Hematopoietic multipotent progenitor cell treated with erythropoietin and hydrocortisone succinate and interleukin-3 and kit ligand, for 15 days (in vitro differentiated cells): ENCODE results near the gene OGFRL1.

Experiments
- DNase-seq: peaks from one replicate; pipeline ENCODE4 v3.0.0-alpha.2; 2015; ENCODE audit warnings: low spot score

The OGFRL1 gene

DNA sequence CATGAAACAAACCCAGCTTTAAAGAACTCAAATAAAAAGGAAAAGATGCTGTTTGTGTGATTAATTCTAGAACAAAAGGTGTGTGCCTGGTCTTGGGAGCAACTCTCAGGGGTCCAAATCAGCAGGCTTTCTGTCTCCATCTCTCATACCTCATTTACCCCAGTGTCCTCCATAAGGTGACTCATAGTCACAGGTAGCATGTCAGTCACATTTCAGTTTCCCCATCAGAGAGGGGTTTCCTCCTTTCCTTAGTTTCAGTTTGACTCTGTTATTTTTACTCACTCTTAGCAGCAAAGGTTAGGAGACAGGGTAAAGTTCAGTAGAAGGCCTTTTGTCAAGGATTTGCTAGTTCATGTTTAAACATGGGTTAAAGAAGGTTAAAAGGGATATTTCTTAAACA is 46.2 kb downstream of the OGFRL1 start:
- DNase-seq: no peak

DNA sequence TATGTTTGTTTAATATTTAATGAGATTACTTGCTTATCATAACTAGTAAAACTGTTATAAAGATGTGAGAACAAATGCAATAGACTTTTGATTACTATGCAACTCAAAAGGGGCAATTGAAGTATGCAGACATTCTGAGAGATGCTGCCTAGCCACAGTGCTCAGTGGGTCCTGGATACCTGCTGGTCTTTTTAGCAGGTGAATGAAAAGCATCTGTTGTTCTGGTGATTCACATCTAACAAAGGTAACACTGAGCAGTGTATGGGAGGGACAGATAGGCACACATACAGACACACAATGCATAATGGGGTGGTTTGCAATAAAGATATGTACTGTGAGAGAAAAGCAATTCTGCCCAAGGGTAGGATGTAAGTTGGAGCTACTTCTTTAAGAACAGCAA is 46.9 kb downstream of the OGFRL1 start:
- DNase-seq: no peak

DNA sequence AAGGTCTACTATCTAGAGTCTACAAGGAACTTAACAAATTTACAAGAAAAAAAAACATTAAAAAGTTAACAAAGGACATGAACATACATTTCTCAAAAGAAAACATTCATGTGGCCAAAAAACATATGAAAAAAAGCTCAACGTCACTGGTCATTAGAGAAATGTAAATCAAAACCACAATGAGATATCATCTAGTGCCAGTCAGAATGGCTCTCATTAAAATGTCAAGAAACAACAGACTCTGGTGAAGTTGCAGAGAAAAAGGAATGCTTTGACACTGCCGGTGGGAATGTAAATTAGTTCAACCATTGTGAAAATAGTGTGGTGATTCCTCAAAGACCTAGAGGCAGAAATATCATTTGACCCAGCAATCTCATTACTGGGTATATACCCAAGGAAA is 48.3 kb downstream of the OGFRL1 start:
- DNase-seq: no peak

DNA sequence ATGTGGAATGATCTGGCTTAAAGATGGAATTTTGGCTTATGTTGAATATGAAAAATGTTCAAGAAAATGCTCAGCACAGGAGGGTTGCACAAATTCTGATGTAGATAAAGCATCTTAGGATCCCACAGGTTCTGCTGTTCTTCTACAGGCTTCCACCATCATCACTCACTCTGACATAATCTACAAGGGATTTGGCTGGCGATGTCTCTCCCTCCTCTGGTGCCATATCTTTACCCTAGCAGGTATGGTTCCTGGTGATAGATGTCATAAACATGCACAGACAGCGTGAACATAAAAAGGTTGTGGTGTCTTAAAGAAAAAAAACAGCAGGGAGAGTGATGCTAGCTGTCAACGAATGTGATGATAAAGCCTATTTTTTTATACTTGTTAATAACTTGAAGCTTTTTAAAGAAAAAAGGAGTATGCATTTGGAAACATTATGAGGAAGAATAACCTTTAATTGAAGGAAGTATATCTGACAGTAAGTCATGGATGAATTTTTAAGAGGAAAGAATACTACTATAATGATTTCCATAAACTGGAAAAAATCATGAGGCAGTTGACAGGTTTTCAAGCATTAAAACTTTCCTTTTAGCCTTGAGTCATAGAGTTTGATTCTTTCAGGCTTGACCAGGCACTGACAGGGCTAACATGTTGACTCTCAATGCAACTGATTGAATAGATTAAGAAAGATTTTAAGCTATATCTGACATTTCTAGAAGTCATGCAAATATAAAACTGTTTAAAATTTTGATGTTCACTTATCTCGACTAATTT is 50.1 kb downstream of the OGFRL1 start:
- DNase-seq: no peak

DNA sequence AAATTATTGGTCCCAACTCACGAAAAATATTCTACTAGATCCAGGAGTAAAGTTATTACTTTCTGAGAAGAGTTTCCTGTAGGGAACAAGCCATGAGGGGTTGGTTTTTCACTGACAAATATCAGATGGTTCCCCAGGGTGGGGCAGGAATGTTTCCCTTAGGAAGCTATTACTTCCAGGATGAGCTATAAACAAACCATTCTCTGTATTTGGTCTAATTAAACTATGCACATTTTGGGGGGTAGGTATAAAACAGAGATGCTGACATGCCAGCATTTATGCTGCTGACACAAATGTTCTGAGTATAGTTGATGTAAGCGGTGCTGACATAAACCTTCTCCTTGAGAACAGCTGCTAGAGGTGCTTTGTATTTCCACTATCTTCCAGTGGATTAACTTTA is 54.2 kb downstream of the OGFRL1 start:
- no peak for DNase-seq

DNA sequence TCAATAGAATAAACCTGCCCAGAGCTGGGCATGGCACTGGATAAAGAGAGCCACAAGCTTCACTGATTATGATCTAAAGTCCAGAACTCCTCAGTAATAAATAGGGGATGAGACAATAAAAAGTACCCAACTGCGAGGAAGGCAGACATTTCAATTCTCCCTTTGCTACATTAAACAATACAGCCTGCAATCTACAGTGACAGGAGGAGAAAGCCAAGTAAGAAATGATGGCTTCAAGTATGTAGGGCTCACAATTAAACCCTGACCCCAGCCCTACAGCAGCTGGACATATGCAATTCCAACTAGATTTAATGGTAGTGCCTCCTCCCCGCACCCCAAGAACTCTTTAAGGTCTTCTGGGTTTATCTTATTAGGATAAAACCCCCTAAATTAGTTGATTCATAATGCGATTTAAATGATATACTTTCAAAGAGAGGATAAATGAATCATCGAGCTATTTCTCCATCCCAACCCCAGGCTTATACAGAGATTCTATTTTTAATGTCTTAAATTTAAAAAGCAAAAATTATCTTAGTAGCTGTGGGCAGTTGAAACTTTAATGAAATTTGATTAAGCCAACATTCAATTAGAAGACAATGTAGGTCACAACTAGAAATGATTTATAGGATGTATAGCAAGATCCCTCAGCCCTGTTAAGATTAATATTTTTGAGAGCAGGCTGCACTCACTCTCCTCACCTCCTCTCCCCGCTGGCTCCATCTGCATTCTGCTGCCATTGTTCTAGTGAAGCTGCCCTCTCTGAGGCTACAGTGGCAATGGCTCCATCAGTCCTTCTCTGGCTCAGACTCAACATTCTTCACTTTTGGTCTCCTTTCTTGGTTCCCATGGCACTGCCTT is 57.1 kb downstream of the OGFRL1 start:
- DNase-seq: no peak

DNA sequence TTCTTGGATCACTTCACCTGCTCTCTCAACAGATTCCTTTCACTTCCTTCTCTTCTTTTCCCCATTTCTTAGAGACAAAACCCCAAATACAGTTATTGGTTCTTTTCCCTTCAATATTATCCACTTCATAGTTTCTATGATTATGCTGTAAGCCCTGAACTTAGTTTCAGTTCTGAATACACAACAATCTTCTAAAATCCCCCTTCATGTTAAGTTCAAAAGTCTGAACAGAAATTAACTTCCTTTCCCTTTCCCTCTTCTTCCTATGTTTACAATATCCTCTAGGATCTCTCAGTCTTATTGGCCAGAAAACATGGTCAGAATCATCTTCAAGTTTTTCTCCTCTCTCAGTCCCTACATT is 57.7 kb downstream of the OGFRL1 start:
- DNase-seq: no peak

DNA sequence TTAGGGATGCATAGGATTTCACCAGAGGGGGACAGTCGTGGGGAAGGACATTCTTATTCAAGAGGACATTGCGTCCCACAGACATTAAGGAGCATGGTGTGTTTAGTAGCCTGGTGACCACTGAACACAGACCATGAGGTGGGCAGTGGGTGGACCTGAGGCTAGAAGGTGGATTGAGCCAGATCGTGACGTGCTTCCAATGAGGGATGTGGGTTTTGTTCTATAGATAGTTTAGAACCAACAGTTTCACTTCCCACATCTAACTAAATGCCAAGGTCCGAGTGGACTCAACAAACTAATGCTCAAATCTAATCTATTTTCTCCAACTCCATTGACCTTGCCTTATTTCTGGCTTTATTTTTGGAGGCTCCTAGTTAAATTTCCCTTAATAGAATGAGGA is 58.5 kb downstream of the OGFRL1 start:
- DNase-seq: no peak

DNA sequence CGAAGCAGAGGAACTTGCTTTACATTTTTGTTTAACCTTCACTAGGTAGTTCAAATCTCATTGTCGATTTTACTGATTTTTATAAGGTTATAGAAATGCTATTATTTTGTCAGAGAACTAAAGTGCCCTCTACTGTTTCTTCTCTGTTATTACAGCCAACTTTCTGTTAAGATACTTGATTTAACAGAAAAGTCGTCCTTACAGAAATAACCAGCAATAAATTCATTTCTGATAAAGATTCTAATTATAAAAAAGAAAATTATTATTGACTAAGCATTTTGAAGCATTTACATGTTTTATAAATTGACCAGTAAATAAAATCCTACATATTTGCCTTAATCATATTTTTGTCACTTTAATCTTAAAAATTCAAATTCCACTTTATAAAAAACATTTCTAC is 60.8 kb downstream of the OGFRL1 start:
- peak; percentile 34 for DNase-seq

DNA sequence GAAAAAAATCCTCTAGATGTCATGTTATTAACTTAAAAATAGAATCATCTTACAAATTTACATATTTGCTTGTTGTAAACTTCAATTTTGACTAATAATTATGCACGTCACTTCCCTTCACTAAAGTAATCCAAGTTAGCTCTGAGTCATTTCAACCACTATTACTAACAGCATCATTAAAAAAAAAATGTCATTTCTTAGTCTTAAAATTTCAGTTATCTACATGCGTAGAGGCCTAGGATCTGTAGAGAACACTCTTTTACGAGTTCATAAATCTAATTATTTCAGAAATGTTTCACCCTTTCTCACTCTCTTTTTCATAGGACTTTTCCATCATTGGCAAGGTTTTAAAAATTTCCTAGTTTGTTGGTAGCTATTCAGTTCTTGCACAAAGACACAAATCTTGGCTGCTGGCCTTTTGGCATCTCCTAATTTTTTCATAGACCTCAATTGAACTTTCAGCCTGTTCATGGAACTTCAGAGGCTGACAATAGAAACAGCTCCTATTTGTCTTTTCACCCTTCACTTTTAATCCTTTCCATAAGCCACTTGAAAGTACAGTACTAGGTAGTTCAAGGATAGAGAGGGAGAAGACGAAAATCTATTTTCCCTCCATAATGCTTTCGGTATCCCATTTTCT is 61.5 kb downstream of the OGFRL1 start:
- DNase-seq: no peak

DNA sequence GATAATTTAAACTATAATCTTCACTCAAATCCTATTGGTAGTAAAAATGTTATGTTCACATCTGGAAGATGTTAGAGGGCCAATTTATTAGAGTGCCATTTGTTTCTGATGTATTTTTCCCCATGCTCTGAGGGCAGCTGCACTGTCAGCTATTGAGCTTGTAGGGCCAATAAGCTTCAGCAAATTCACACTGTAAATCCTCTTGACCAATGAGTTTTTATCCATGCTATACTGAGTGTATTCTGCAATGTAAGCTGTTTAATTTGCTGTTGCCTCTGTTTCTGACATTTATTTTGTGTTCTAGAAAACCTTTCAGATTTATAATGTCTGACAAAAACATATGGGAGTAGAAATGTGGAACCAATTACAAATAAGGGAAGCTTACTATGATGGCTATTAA is 62.6 kb downstream of the OGFRL1 start:
- DNase-seq: no peak
